Epithelial cell of prostate (primary cell): ENCODE measurements around the gene FOXP1.
A peak's percentile ranks its signal among the peaks of the same experiment; 100 is the strongest.

ENCODE experiments used
- DNase-seq: peaks from one replicate; pipeline ENCODE4 v3.0.0-alpha.2; 2011; ENCODE audit warnings: low read depth, low spot score
- H3K27ac ChIP-seq: fragments of 450-650 bp; 2 replicates; pipeline ENCODE4 v1.5.1; 2017; ENCODE audit warnings: mild to moderate bottlenecking

Gene FOXP1

GRCh38 chr3:71589132-71589531, 5.6 kb upstream of the FOXP1 start:
- no peak for DNase-seq
- H3K27ac ChIP-seq = no peak overlapping the region

- DNase-seq = no peak
- no peak overlapping the region for H3K27ac ChIP-seq
These were observed 4.4 kb upstream of the FOXP1 start for GRCh38 chr3:71587958-71588357.

GRCh38 chr3:71586810-71587242, 3.3 kb upstream of the FOXP1 start:
- no peak overlapping the region for H3K27ac ChIP-seq
- no peak for DNase-seq

- H3K27ac ChIP-seq = peak overlapping the region; percentile 83
- DNase-seq = no peak
These were observed 2.6 kb upstream of the FOXP1 start for GRCh38 chr3:71585887-71586809.

GRCh38 chr3:71585131-71585530, 1.6 kb upstream of the FOXP1 start:
- H3K27ac ChIP-seq = peak overlapping the region; percentile 83
- no peak for DNase-seq

GRCh38 chr3:71584394-71585011, 975 bp upstream of the FOXP1 start:
- DNase-seq = no peak
- H3K27ac ChIP-seq = peak overlapping the region; percentile 83

GRCh38 chr3:71582612-71583565, 639 bp downstream of the FOXP1 start:
- H3K27ac ChIP-seq = peak overlapping the region; percentile 83

GRCh38 chr3:71582036-71582611, 1.4 kb downstream of the FOXP1 start:
- no peak for DNase-seq
- peak overlapping the region; percentile 83 for H3K27ac ChIP-seq

More at GRCh38 chr3:71582612-71583565, 639 bp downstream of the FOXP1 start:
- no peak for DNase-seq

GRCh38 chr3:71581457-71582035, 2.0 kb downstream of the FOXP1 start:
- no peak for DNase-seq
- peak overlapping the region; percentile 83 for H3K27ac ChIP-seq

GRCh38 chr3:71580636-71581456, 2.7 kb downstream of the FOXP1 start:
- no peak for DNase-seq
- H3K27ac ChIP-seq = peak overlapping the region; percentile 83

GRCh38 chr3:71579935-71580406, 3.6 kb downstream of the FOXP1 start:
- no peak for DNase-seq
- peak overlapping the region; percentile 83 for H3K27ac ChIP-seq

GRCh38 chr3:71579326-71579934, 4.1 kb downstream of the FOXP1 start:
- H3K27ac ChIP-seq = peak overlapping the region; percentile 83
- no peak for DNase-seq

- H3K27ac ChIP-seq = peak overlapping the region; percentile 83
- DNase-seq = no peak
These were observed 5.3 kb downstream of the FOXP1 start for GRCh38 chr3:71578054-71578751.

GRCh38 chr3:71577011-71577410, 6.5 kb downstream of the FOXP1 start:
- no peak for DNase-seq
- no peak overlapping the region for H3K27ac ChIP-seq

GRCh38 chr3:71575433-71575832, 8.1 kb downstream of the FOXP1 start:
- H3K27ac ChIP-seq = no peak overlapping the region
- no peak for DNase-seq

GRCh38 chr3:71573181-71573580, 10.3 kb downstream of the FOXP1 start:
- DNase-seq = no peak
- no peak overlapping the region for H3K27ac ChIP-seq

GRCh38 chr3:71570546-71570945, 13.0 kb downstream of the FOXP1 start:
- no peak overlapping the region for H3K27ac ChIP-seq
- no peak for DNase-seq

GRCh38 chr3:71568207-71568606, 15.3 kb downstream of the FOXP1 start:
- DNase-seq = no peak
- no peak overlapping the region for H3K27ac ChIP-seq
